GM12878 (cell line): ENCODE measurements around the gene UGT1A7. TPM values are rescaled to one million over a fixed set of nuclear protein-coding genes. Genes with fewer than 3 reads are reported as not detected.

Experiments
- ATAC-seq: fragments of 200-7000 bp; cut with Tn5 transposase; 3 replicates; pipeline ENCODE4 v1.9.1; 2020; ENCODE audit warnings: mild to moderate bottlenecking, moderate library complexity
- BruUV-seq: library from RNA; stranded (reverse); fragments of 400-500 nt; replicated peaks from 2 replicates; lab custom pipeline; 2021; lab: Mats Ljungman, UMichigan
- CTCF ChIA-PET: fragments of 300-600 bp; sonication (Branson Sonifier 250); formaldehyde crosslinking; extraction: SDS; loops from one replicate; lab custom pipeline; 2021; ENCODE audit warnings: inconsistent platforms; lab: Yijun Ruan, JAX
- POLR2A ChIA-PET: fragments of 350-600 bp; formaldehyde crosslinking; extraction: SDS; loops from one replicate; lab custom pipeline; 2021; ENCODE audit warnings: inconsistent platforms; lab: Charles Lee
- RAD21 ChIA-PET: fragments of 300-600 bp; sonication (Branson Sonifier 250); formaldehyde crosslinking; loops from one replicate; lab custom pipeline; 2023; ENCODE audit warnings: antibody characterized with exemption; ENCODE audit not compliant: unreplicated experiment; lab: Charles Lee
- SMC1A ChIA-PET: fragments of 300-600 bp; sonication (Branson Sonifier 250); formaldehyde crosslinking; loops from one replicate; lab custom pipeline; 2023; ENCODE audit not compliant: unreplicated experiment, uncharacterized antibody; lab: Charles Lee
- DNase-seq: peaks from one replicate; pipeline ENCODE4 v3.0.0-alpha.2; 2011; ENCODE audit warnings: low read depth, low spot score
- FAIRE-seq: peaks from 3 replicates; lab custom pipeline; 2011; peaks lifted over from hg19 to GRCh38; lab: Jason Lieb, UNC
- H2AFZ ChIP-seq: 2 replicates; pipeline ENCODE4 v1.6.0; 2011; ENCODE audit warnings: low read depth, low read length, control low read depth; ENCODE audit not compliant: control insufficient read depth
- H3K27ac ChIP-seq: 2 replicates; pipeline ENCODE4 v1.5.1; 2011; ENCODE audit warnings: control low read depth; ENCODE audit not compliant: control insufficient read depth, insufficient read depth
- H3K27me3 ChIP-seq, 2 experiments: replicated peaks in 1 of 2; 2 replicates each; pipeline versions ENCODE4 v1.6.0 to v1.6.1; 2011; ENCODE audit warnings: low read length in 1 of 2; ENCODE audit not compliant: control insufficient read depth in 2 of 2, insufficient read depth in 2 of 2
- H3K36me3 ChIP-seq, 2 experiments: 2 replicates each; pipeline ENCODE4 v1.5.1; 2011; ENCODE audit warnings: low read length in 1 of 2; ENCODE audit not compliant: control insufficient read depth in 2 of 2, insufficient read depth in 2 of 2
- H3K4me1 ChIP-seq: 2 replicates; pipeline ENCODE4 v1.6.1; 2011; ENCODE audit warnings: mild to moderate bottlenecking, low read length, moderate library complexity, mixed read lengths; ENCODE audit not compliant: control insufficient read depth, insufficient read depth
- H3K4me2 ChIP-seq: 2 replicates; pipeline ENCODE4 v1.6.0; 2011; ENCODE audit warnings: control low read depth; ENCODE audit not compliant: control insufficient read depth, insufficient read depth
- H3K4me3 ChIP-seq: fragments of 200-600 bp; sonication (generic); 2 replicates; pipeline ENCODE4 v1.5.1; 2016
- H3K79me2 ChIP-seq: 2 replicates; pipeline ENCODE4 v1.6.0; 2011; ENCODE audit warnings: low read length; ENCODE audit not compliant: control insufficient read depth, insufficient read depth
- H3K9ac ChIP-seq: 2 replicates; pipeline ENCODE4 v1.8.0; 2011; ENCODE audit warnings: low read length, control low read depth, mixed read lengths; ENCODE audit not compliant: control insufficient read depth, insufficient read depth
- H3K9me3 ChIP-seq: replicated peaks from 3 replicates; pipeline ENCODE4 v1.5.1; 2011; ENCODE audit warnings: mild to moderate bottlenecking, low read length; ENCODE audit not compliant: control insufficient read depth, insufficient read depth
- H4K20me1 ChIP-seq: 2 replicates; pipeline ENCODE4 v1.6.0; 2011; ENCODE audit not compliant: control insufficient read depth, insufficient read depth
- CTCF ChIP-seq, 3 experiments: IDR thresholded peaks in 2 of 3; conservative IDR thresholded peaks in 1 of 3; 2 replicates each; pipeline ENCODE4 v1.5.1; 2011; ENCODE audit warnings: low read depth in 3 of 3, low read length in 3 of 3, mild to moderate bottlenecking in 3 of 3, control low read depth in 2 of 3, moderate library complexity in 2 of 3, inconsistent platforms in 1 of 3, mixed read lengths in 1 of 3; ENCODE audit not compliant: control insufficient read depth in 2 of 3, insufficient read depth in 1 of 3; ENCODE audit errors: extremely low read depth in 1 of 3
- NRF1 ChIP-seq: conservative IDR thresholded peaks from 2 replicates; pipeline ENCODE4 v1.6.1; 2011; ENCODE audit warnings: mild to moderate bottlenecking, low read depth, low read length, improper control_type of control experiment
- RAD21 ChIP-seq: IDR thresholded peaks from 2 replicates; pipeline ENCODE4 v1.6.1; 2011; ENCODE audit warnings: mild to moderate bottlenecking, low read depth, low read length, moderate library complexity; ENCODE audit not compliant: insufficient read depth
- WGBS: methylation state at CpG from one replicate; pipeline ENCODE4 v1.1.6; 2016; ENCODE audit warnings: low lambda C conversion rate; ENCODE audit not compliant: insufficient replicate concordance, insufficient coverage; ENCODE audit errors: missing lambda C conversion rate; 5-methylcytosine and 5-hydroxymethylcytosine counted together
- in situ Hi-C: fragments of 300-500 bp; cut with MboI; formaldehyde crosslinking; loops from 9 replicates; pipeline ENCODE4 v1.14.3; 2018; ENCODE audit warnings: mixed read lengths
- intact Hi-C: fragments of 100-400 bp; cut with micrococcal nuclease; formaldehyde crosslinking; loops from one replicate; pipeline ENCODE4 v1.14.2; 2022; ENCODE audit not compliant: unreplicated experiment
- polyA plus RNA-seq, 11 experiments: library from polyadenylated mRNA; depleted of rRNA in 4 of 11; unstranded in 6 of 11; stranded (reverse) in 5 of 11; fragments of >200 nt; fragmentation: Nextera tagmentation in 4 of 11; fragmentation: Illumina TruSeq in 1 of 11; extraction: Ambion mirVana in 4 of 11; extraction: Trizol in 1 of 11; gene quantifications; 1 replicate in 1 of 11; 2 replicates in 10 of 11; pipeline versions ENCODE4 v1.2.1 to v1.2.3, GENCODE V29; 2011 to 2016; ENCODE audit warnings: inconsistent platforms in 2 of 11, missing spikeins in 2 of 11, low read depth in 1 of 11
- total RNA-seq, 4 experiments: library from RNA; depleted of rRNA in 3 of 4; stranded (reverse); fragments of >200 nt in 3 of 4; fragmentation: Illumina TruSeq in 1 of 4; extraction: Trizol in 1 of 4; gene quantifications; 2 replicates each; pipeline versions ENCODE4 v1.2.1 to v1.2.3, GENCODE V29; 2013 to 2021

Gene UGT1A7
- total and polyA plus RNA-seq, 10 of the 15 experiments (the other 5 are each of a cell fraction or from before 2014, with no cell fraction given), result not detected

GRCh38 chr2:233674314-233674713 lies 7.4 kb upstream of the UGT1A7 start:
- SMC1A ChIA-PET, result no interaction called here

More at GRCh38 chr2:233674314-233674713, 7.4 kb upstream of the UGT1A7 start:
- H3K79me2 ChIP-seq, result no peaks in the 10 kb centered on the region
- in situ Hi-C loops, result no loop called here
- ATAC-seq (no peak), DNase-seq (no peak), FAIRE-seq (no peak)
- no peak overlapping the region for H3K9ac ChIP-seq
- 0% methylated on average over 1 of the region's 1 CpG for WGBS
- intact Hi-C loops, result no loop called here
- H3K27ac ChIP-seq, result no peak overlapping the region
- H3K4me2 ChIP-seq, result no peak overlapping the region
- no TSS peak for BruUV-seq
- CTCF ChIA-PET, result no interaction called here
- H3K36me3 ChIP-seq, result no peaks in the 10 kb centered on the region
- TF ChIP-seq NRF1 (no peak), CTCF (IDR thresholded peaks at IDR 0.05 in 2 of 3, conservative IDR thresholded peaks at IDR 0.05 in 1 of 3; ENCODE audit: control insufficient read depth in 2 of 3, extremely low read depth in 1 of 3, insufficient read depth in 1 of 3, low read depth in 3 of 3, low read length in 3 of 3) (0 out of 6 replicates have a peak, but pooled peaks of 1 of the 3 experiments have one; percentile 15), RAD21 (peak; percentile 10; the same call in 1 of the 2 replicates)
- no peaks in the 10 kb centered on the region for H3K9me3 ChIP-seq
- no peak overlapping the region for H2AFZ ChIP-seq
- POLR2A ChIA-PET, result no interaction called here
- H4K20me1 ChIP-seq, result no peaks in the 10 kb centered on the region
- H3K4me1 ChIP-seq, result no peaks in the 10 kb centered on the region
- H3K4me3 ChIP-seq, result no peak overlapping the region
- H3K27me3 ChIP-seq, result no peaks in the 10 kb centered on the region; a peak in 1 of 4 replicates
- RAD21 ChIA-PET, result no interaction called here
